HEK293 (cell line): Measurements from ENCODE around the gene CPTP.

Experiments used
- ATF2 ChIP-seq: fragments of 450-650 bp; formaldehyde crosslinking; IDR thresholded peaks from 2 replicates; pipeline ENCODE4 v1.5.1; 2016; ENCODE audit warnings: missing biosample characterization, missing genetic modification characterization, low read depth
- TRIM28 ChIP-seq: IDR thresholded peaks from 2 replicates; pipeline ENCODE4 v1.6.1; 2011; ENCODE audit warnings: low read length, control low read depth, borderline replicate concordance
- YY1 ChIP-seq: fragments of 450-650 bp; formaldehyde crosslinking; IDR thresholded peaks from 2 replicates; pipeline ENCODE4 v1.5.1; 2018; ENCODE audit warnings: missing biosample characterization, missing genetic modification characterization
- ZBTB8A ChIP-seq: fragments of 450-650 bp; formaldehyde crosslinking; IDR thresholded peaks from 2 replicates; pipeline ENCODE4 v1.5.1; 2016; ENCODE audit warnings: missing biosample characterization, missing genetic modification characterization
- ZFP37 ChIP-seq: fragments of 450-650 bp; formaldehyde crosslinking; IDR thresholded peaks from 2 replicates; pipeline ENCODE4 v1.5.1; 2016; ENCODE audit warnings: missing biosample characterization, missing genetic modification characterization
- ZNF335 ChIP-seq: fragments of 450-650 bp; formaldehyde crosslinking; conservative IDR thresholded peaks from 2 replicates; pipeline ENCODE4 v1.5.1; 2016; ENCODE audit warnings: missing biosample characterization, missing genetic modification characterization

DNA sequence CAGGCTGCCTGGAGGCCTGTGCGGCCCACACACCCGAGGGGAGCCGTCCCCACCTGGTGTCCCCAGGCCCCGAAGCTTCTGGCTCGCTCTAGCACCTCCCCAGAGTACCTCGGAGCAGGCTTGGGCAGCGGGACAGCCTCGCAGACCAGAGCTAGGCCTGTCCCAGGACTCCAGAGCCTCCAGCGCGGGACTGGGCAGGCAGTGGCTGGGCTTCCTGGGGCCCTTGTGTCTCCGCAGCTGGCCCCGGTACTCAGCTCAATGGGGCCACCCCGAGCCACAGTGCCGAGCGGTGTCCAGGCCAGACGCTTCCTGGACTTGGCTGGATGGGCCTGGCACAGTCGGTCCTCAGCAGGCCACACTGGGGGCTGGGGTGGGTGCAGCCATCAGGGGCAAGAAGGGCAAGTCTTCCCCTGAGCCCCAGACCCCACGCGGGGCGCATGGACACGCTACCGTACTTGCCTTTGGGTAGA lies 39.5 kb upstream of the CPTP start:
- TF ChIP-seq ZBTB8A (tag by site-specific recombination) (no peak), ZNF335 (tag by site-specific recombination) (no peak), YY1 (no peak), ZFP37 (no peak), ATF2 (no peak), TRIM28 (no peak)
